Measurements from ENCODE around the gene LASP1NB.

LASP1NB gene

DNA sequence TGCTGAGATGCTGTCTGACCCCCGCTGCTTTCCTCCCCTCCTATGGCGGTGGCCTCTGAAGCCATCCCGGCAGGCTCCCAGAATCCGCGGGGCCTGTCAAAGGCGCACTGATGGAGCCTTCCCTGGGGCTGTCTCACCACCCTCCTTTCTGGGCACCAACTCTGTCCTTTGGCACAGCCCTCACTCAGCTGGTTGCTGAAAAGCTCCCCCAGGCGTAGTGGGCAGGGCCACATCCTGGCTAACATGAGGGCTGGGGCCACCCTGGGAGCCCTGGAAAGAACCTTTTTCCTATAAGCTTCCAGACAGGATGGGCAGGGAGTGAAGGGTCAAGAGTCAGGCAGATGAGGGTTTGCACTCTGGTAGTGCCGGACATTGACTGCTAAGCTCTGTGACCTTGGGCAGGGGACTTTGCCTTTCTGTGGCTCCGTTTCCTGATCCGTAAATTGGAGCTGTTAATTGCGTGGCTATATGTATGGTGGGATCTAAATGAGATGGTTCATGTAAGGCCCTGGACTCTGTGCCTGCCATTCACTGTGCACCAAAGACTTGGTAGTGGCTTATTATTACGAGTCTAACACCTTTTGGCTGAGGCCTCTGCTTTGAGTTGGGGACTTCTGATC lies 27.6 kb upstream of the LASP1NB start:
- TF ChIP-seq ZFX (IDR thresholded peaks at IDR 0.05), result no peak
- TF ChIP-seq, protein P1, sequence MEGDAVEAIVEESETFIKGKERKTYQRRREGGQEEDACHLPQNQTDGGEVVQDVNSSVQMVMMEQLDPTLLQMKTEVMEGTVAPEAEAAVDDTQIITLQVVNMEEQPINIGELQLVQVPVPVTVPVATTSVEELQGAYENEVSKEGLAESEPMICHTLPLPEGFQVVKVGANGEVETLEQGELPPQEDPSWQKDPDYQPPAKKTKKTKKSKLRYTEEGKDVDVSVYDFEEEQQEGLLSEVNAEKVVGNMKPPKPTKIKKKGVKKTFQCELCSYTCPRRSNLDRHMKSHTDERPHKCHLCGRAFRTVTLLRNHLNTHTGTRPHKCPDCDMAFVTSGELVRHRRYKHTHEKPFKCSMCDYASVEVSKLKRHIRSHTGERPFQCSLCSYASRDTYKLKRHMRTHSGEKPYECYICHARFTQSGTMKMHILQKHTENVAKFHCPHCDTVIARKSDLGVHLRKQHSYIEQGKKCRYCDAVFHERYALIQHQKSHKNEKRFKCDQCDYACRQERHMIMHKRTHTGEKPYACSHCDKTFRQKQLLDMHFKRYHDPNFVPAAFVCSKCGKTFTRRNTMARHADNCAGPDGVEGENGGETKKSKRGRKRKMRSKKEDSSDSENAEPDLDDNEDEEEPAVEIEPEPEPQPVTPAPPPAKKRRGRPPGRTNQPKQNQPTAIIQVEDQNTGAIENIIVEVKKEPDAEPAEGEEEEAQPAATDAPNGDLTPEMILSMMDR (conservative IDR thresholded peaks at IDR 0.05), result no peak
- H3K27ac ChIP-seq, result no peak overlapping the region

DNA sequence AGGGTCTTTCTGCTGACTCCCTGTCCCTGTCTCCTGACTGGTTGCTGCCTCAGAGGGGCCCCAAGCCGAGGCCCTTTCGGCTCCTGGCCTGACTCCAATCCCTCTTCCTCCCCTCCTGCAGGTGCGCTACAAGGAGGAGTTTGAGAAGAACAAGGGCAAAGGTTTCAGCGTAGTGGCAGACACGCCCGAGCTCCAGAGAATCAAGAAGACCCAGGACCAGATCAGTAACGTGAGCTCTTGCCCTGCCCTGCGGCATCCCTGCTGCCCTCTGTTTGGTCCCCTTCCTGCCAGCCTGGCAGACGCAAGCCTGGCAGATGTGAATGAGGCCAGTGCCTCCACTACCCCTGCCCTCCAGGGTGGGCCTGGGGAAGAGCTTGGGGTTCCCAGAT lies 27.1 kb upstream of the LASP1NB start:
- TF ChIP-seq, protein P1 (conservative IDR thresholded peaks at IDR 0.05), result no peak
- TF ChIP-seq ZFX (IDR thresholded peaks at IDR 0.05), result no peak
- H3K27ac ChIP-seq, result no peak overlapping the region

DNA sequence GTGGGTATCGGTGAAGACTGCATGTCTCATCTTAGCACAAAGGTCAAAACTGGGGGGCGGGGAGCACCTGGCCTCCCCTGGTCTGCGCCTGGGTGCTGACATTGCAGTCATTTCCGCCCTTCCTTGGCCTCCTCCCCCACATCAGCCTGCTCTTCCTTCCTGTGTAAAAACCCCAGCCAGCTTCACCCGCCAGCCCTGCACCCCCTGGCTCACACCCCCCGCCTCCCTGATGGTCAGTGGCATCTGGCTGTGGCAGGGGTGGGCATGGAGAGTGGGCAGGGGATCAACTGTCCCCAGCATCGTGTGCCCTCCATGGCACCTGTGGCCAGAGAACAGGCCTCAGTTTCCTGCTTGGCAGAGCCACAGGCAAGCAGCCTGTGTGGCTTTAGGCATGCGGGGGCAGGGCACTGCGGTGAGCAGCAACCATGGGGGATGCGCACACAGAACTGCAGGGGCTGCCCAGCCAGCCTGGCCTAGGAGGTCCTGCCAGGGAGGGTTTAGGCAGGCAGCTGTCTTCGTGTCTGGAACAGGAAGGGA lies 26.5 kb upstream of the LASP1NB start:
- no peak overlapping the region for H3K27ac ChIP-seq
- TF ChIP-seq ZFX (IDR thresholded peaks at IDR 0.05), result no peak
- TF ChIP-seq, protein P1 (conservative IDR thresholded peaks at IDR 0.05), result no peak

DNA sequence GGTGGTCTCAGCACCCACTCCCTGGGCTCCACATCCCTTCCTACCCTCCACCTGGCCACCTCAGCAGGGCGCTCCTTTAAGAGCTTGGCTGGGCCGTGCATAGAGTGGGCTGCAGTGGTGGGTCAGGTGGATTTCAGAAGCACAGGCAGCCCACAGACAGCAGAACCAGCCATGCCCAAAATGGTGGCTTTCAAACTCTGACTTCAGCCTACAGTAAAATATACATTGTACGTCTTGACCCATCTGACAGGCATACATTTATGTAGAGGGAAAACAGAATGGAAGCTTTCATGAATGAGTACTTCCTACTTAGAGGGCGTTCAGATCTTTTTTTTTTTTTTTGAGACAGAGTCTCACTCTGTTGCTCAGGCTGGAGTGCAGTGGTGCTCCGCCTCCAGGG lies 26.0 kb upstream of the LASP1NB start:
- H3K27ac ChIP-seq, result no peak overlapping the region
- TF ChIP-seq, protein P1 (conservative IDR thresholded peaks at IDR 0.05), result no peak
- no peak for TF ChIP-seq ZFX (IDR thresholded peaks at IDR 0.05)

DNA sequence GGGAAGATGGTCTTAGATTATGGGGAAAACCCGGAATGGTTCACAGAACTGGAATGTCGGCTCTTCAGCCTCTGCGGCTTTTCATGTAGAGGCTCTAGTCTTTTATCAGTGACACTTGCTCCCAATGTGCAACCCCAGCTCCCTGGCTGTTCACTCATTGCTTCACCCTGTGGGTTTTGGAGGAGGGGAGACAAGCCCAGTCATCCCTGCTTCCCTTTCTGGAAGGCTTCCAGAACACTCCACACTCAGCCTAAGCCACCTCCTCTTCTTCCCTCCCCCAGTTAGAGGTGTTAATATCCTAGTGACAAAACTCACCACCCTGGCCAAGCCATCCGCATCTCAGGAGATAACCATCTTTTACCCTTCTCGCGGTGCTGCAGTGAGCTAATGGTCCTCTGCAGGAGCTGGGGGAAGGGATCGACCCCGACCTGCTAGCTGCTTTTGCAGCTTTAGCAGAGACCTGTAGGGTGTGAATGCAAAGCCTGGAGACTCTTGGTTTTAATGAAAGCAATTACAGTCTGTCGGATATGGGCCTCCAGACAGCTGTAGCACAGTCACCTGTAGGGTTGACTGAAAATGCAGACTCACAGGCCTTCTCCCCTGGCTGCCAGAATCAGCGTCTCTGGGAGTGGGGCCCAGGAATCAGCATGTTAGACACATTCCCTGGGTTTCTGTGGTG lies 24.3 kb upstream of the LASP1NB start:
- no peak overlapping the region for H3K27ac ChIP-seq
- TF ChIP-seq ZFX (IDR thresholded peaks at IDR 0.05), result no peak
- TF ChIP-seq, protein P1 (conservative IDR thresholded peaks at IDR 0.05), result no peak

DNA sequence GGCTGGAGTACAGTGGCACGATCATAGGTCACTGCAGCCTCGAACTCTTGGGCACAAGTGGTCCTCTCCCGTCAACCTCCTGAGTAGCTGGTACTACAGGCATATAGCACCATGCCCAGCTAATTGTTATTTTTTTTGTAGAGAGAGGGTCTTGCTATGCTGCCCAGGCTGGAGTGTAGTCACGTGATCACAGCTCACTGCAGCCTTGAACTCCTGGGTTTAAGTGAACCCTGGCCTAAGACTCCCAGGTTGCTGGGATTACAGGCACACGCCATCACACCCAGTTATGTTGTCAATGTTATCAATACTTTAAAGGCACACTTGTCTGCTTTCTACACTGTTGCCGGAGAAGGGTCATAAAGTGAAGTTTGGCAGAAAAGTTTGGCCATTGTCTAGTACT lies 22.0 kb upstream of the LASP1NB start:
- TF ChIP-seq, protein P1 (conservative IDR thresholded peaks at IDR 0.05), result no peak
- no peak for TF ChIP-seq ZFX (IDR thresholded peaks at IDR 0.05)

DNA sequence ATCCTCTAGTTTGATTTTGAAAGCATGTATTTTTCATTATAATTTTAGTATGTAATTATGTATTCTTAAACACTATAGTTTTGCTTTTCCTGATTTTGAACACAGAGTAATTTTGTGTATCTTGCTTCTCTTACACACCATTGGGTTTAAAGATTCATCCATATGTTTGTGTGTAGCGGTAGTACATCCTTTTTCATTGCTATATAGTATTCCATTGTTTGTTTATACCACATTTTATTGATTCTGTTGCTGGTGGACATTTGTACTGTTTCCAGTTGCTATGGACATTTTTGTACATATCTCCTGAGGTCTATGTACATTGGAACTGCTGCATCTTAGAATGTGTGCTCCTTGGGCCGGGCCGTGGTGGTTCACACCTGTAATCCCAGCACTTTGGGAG lies 20.5 kb upstream of the LASP1NB start:
- H3K27ac ChIP-seq, result no peak overlapping the region
- TF ChIP-seq, protein P1 (conservative IDR thresholded peaks at IDR 0.05), result no peak
- TF ChIP-seq ZFX (IDR thresholded peaks at IDR 0.05), result no peak

More for the DNA sequence above, 22.0 kb upstream of the LASP1NB start:
- H3K27ac ChIP-seq, result no peak overlapping the region
